Measurements from ENCODE around the gene SLC16A9. TPM values are rescaled to one million over a fixed set of nuclear protein-coding genes. Genes with fewer than 3 reads are reported as not detected.

The SLC16A9 gene
- total and polyA plus RNA-seq, 2 donors (not counting 3 experiments of a cell fraction or from before 2014, with no cell fraction given), result 0.35 TPM; not detected in 1

GRCh38 chr10:59654007-59654406, 55.6 kb downstream of the SLC16A9 start:
- H2AFZ ChIP-seq (ENCODE audit: low read depth, low read length), result no peak overlapping the region

GRCh38 chr10:59651902-59652301, 57.7 kb downstream of the SLC16A9 start:
- intact Hi-C loops (cut with micrococcal nuclease) (no loop called here), dilution Hi-C loops (cut with MboI; ENCODE audit: extremely low pct_ligation_motif_present, low sequenced_read_pairs) (no loop called here)
- ChIA-PET POLR2A (no interaction called here), CTCF (no interaction called here)
- H3K27ac ChIP-seq (ENCODE audit: insufficient read depth, low read depth, low read length), result no peak overlapping the region
- no peaks in the 10 kb centered on the region for H3K4me1 ChIP-seq (ENCODE audit: control insufficient read depth, extremely low read depth, insufficient read depth, low read length)
- H3K9me3 ChIP-seq (replicated peaks; ENCODE audit: control insufficient read depth, insufficient read depth, low read length), result no peaks in the 10 kb centered on the region
- no TSS peak for BruUV-seq (replicated peaks)
- no peak overlapping the region for H3K9ac ChIP-seq (replicated peaks; ENCODE audit: extremely low read depth, insufficient read depth, low read length)
- H3K4me2 ChIP-seq (ENCODE audit: insufficient read depth, low read length), result no peak overlapping the region
- no peak overlapping the region for H2AFZ ChIP-seq (ENCODE audit: low read depth, low read length)
- H3K4me3 ChIP-seq (replicated peaks in 1 of 3; ENCODE audit: insufficient read depth in 1 of 3, low read depth in 1 of 3, low read length in 3 of 3), result no peak overlapping the region
- no peaks in the 10 kb centered on the region for H3K27me3 ChIP-seq (ENCODE audit: control insufficient read depth in 2 of 2, insufficient read depth in 2 of 2, low read length in 2 of 2)
- TF ChIP-seq MYC (IDR thresholded peaks at IDR 0.05; ENCODE audit: low read depth, low read length), result no peak
- TF ChIP-seq GATA2 (IDR thresholded peaks at IDR 0.05; ENCODE audit: insufficient read depth, insufficient read length, low read depth, low read length), result no peak
- no peak for TF ChIP-seq MAX (IDR thresholded peaks at IDR 0.05; ENCODE audit: insufficient read depth, insufficient read length)
- no peak for TF ChIP-seq FOS (IDR thresholded peaks at IDR 0.05; ENCODE audit: borderline replicate concordance, insufficient read depth, low read length)
- no peak for TF ChIP-seq POLR2AphosphoS5 (IDR thresholded peaks at IDR 0.05; ENCODE audit: insufficient read depth, low read depth, low read length)
- TF ChIP-seq EZH2 (IDR thresholded peaks at IDR 0.05; ENCODE audit: borderline replicate concordance, low read depth, low read length, severe bottlenecking), result no peak
- TF ChIP-seq POLR2A (IDR thresholded peaks at IDR 0.05; ENCODE audit: low read depth, low read length), result no peak
- no peak for TF ChIP-seq CTCF (IDR thresholded peaks at IDR 0.05; ENCODE audit: extremely low read depth in 1 of 2, insufficient read depth in 1 of 2, low read depth in 1 of 2, low read length in 2 of 2)
- FAIRE-seq, result no peak
- H3K9me1 ChIP-seq (replicated peaks; ENCODE audit: control insufficient read depth, extremely low read depth, insufficient read depth, low read length), result no peaks in the 10 kb centered on the region
- H3K79me2 ChIP-seq (ENCODE audit: control insufficient read depth, insufficient read depth, low read length), result no peaks in the 10 kb centered on the region
- no peaks in the 10 kb centered on the region for H3K36me3 ChIP-seq (ENCODE audit: control insufficient read depth in 2 of 2, extremely low read depth in 1 of 2, insufficient read depth in 2 of 2, low read length in 2 of 2)
- H4K20me1 ChIP-seq (replicated peaks; ENCODE audit: control insufficient read depth, extremely low read depth, insufficient read depth, low read length), result no peaks in the 10 kb centered on the region
- DNase-seq (ENCODE audit: low read depth, low spot score), result no peak

More at GRCh38 chr10:59654007-59654406, 55.6 kb downstream of the SLC16A9 start:
- Histone ChIP-seq H3K4me2 (ENCODE audit: insufficient read depth, low read length) (no peak overlapping the region), H3K9ac (replicated peaks; ENCODE audit: extremely low read depth, insufficient read depth, low read length) (no peak overlapping the region), H4K20me1 (replicated peaks; ENCODE audit: control insufficient read depth, extremely low read depth, insufficient read depth, low read length) (no peaks in the 10 kb centered on the region), H3K36me3 (ENCODE audit: control insufficient read depth in 2 of 2, extremely low read depth in 1 of 2, insufficient read depth in 2 of 2, low read length in 2 of 2) (no peaks in the 10 kb centered on the region), H3K4me3 (replicated peaks in 1 of 3; ENCODE audit: insufficient read depth in 1 of 3, low read depth in 1 of 3, low read length in 3 of 3) (no peak overlapping the region), H3K27me3 (ENCODE audit: control insufficient read depth in 2 of 2, insufficient read depth in 2 of 2, low read length in 2 of 2) (no peaks in the 10 kb centered on the region), H3K27ac (ENCODE audit: insufficient read depth, low read depth, low read length) (no peak overlapping the region), H3K9me1 (replicated peaks; ENCODE audit: control insufficient read depth, extremely low read depth, insufficient read depth, low read length) (no peaks in the 10 kb centered on the region), H3K9me3 (replicated peaks; ENCODE audit: control insufficient read depth, insufficient read depth, low read length) (no peaks in the 10 kb centered on the region), H3K4me1 (ENCODE audit: control insufficient read depth, extremely low read depth, insufficient read depth, low read length) (no peaks in the 10 kb centered on the region), H3K79me2 (ENCODE audit: control insufficient read depth, insufficient read depth, low read length) (no peaks in the 10 kb centered on the region)
- no peak for DNase-seq (ENCODE audit: low read depth, low spot score)
- CTCF ChIA-PET, result interaction anchor here (0.8 kb wide), 1 partner anchor 28 kb away, joined by 3 read pairs; no protein-coding TSS in a partner anchor
- TF ChIP-seq POLR2A (IDR thresholded peaks at IDR 0.05; ENCODE audit: low read depth, low read length) (no peak), GATA2 (IDR thresholded peaks at IDR 0.05; ENCODE audit: insufficient read depth, insufficient read length, low read depth, low read length) (no peak), FOS (IDR thresholded peaks at IDR 0.05; ENCODE audit: borderline replicate concordance, insufficient read depth, low read length) (no peak)
- intact Hi-C loops (cut with micrococcal nuclease), result no loop called here
- no peak for FAIRE-seq
- dilution Hi-C loops (cut with MboI; ENCODE audit: extremely low pct_ligation_motif_present, low sequenced_read_pairs), result no loop called here
- POLR2A ChIA-PET, result no interaction called here
- no TSS peak for BruUV-seq (replicated peaks)

All from endothelial cell of umbilical vein (primary cell).